HG02588 (cell line): Measurements from ENCODE around the gene NPM3.
"Not testable (repeated sequence)": the region's sequence is repeated elsewhere in the genome, so short reads cannot be mapped to it uniquely, and the experiment has no call there.

Experiments used
- ATAC-seq: cut with Tn5 transposase; IDR thresholded peaks from one replicate; pipeline ENCODE4 v1.9.1; 2021; ENCODE audit warnings: mild to moderate bottlenecking, moderate library complexity; ENCODE audit not compliant: unreplicated experiment

Gene NPM3

GRCh38 chr10:101807158-101807557 is 23.9 kb upstream of the NPM3 start:
- ATAC-seq: no peak

- no peak for ATAC-seq
Measured at GRCh38 chr10:101803511-101803910, 20.3 kb upstream of the NPM3 start.

- ATAC-seq: no peak
Measured at GRCh38 chr10:101797403-101798059, 14.3 kb upstream of the NPM3 start.

GRCh38 chr10:101793526-101793925 is 10.3 kb upstream of the NPM3 start:
- ATAC-seq: no peak

GRCh38 chr10:101789686-101790085 is 6.4 kb upstream of the NPM3 start:
- ATAC-seq: no peak

GRCh38 chr10:101789231-101789630 is 6.0 kb upstream of the NPM3 start:
- not testable (repeated sequence) for ATAC-seq

- ATAC-seq: no peak
Measured at GRCh38 chr10:101785801-101786200, 2.6 kb upstream of the NPM3 start.

- no peak for ATAC-seq
Measured at GRCh38 chr10:101784558-101784957, 1.3 kb upstream of the NPM3 start.

- ATAC-seq: no peak
Measured at GRCh38 chr10:101783736-101784118, 481 bp upstream of the NPM3 start.

- no peak for ATAC-seq
Measured at GRCh38 chr10:101781984-101782810, 1.0 kb downstream of the NPM3 start.

- no peak for ATAC-seq
Measured at GRCh38 chr10:101781655-101781983, 1.6 kb downstream of the NPM3 start.

GRCh38 chr10:101780818-101781654 is 2.2 kb downstream of the NPM3 start:
- no peak for ATAC-seq

- ATAC-seq: no peak
Measured at GRCh38 chr10:101780187-101780817, 2.9 kb downstream of the NPM3 start.

- no peak for ATAC-seq
Measured at GRCh38 chr10:101779544-101780186, 3.6 kb downstream of the NPM3 start.

GRCh38 chr10:101778781-101779543 is 4.3 kb downstream of the NPM3 start:
- ATAC-seq: no peak

GRCh38 chr10:101778151-101778780 is 5.0 kb downstream of the NPM3 start:
- no peak for ATAC-seq

GRCh38 chr10:101777619-101778145 is 5.6 kb downstream of the NPM3 start:
- ATAC-seq: no peak

- ATAC-seq: no peak
Measured at GRCh38 chr10:101776161-101776817, 7.0 kb downstream of the NPM3 start.
